HepG2 (cell line): ENCODE results near the gene ANKRD6. TPM values are rescaled to one million over a fixed set of nuclear protein-coding genes. Genes with fewer than 3 reads are reported as not detected.

ENCODE experiments used
- ATAC-seq: fragments of 200-7000 bp; cut with Tn5 transposase; 3 replicates; pipeline ENCODE4 v1.9.1; 2020; ENCODE audit warnings: mild to moderate bottlenecking, moderate library complexity
- BruUV-seq: library from RNA; stranded (reverse); fragments of 400-500 nt; replicated peaks from 2 replicates; lab custom pipeline; 2021; lab: Mats Ljungman, UMichigan
- CTCF ChIA-PET: fragments of 300-600 bp; formaldehyde crosslinking; extraction: SDS; loops from one replicate; lab custom pipeline; 2021; ENCODE audit warnings: low total read pairs, inconsistent platforms, low intra/inter-chr PET ratio; lab: Yijun Ruan, JAX
- POLR2A ChIA-PET: fragments of 350-600 bp; sonication (Branson Sonifier 250); formaldehyde crosslinking; loops from one replicate; lab custom pipeline; 2020; ENCODE audit warnings: antibody characterized with exemption, inconsistent platforms; lab: Yijun Ruan, JAX
- DNase-seq: peaks from one replicate; pipeline ENCODE4 v3.0.0-alpha.2; 2015; ENCODE audit warnings: low spot score
- FAIRE-seq: peaks from 3 replicates; lab custom pipeline; 2011; peaks lifted over from hg19 to GRCh38; lab: Jason Lieb, UNC
- H2AFZ ChIP-seq: one replicate; pipeline ENCODE4 v1.6.1; 2011; ENCODE audit warnings: low read length, inconsistent platforms
- H3K27ac ChIP-seq: fragments of 300-600 bp; 3 replicates; pipeline ENCODE4 v1.8.0; 2011; ENCODE audit warnings: mixed run types, mild to moderate bottlenecking, mixed read lengths, low read length, inconsistent platforms; ENCODE audit not compliant: insufficient read depth; ENCODE audit errors: extremely low read length
- H3K27me3 ChIP-seq, 2 experiments: fragments of 200-600 bp in 1 of 2; 2 replicates in 1 of 2; 3 replicates in 1 of 2; pipeline versions ENCODE4 v1.6.0 to v1.8.0; 2011; ENCODE audit warnings: low read length in 2 of 2, mild to moderate bottlenecking in 2 of 2, moderate library complexity in 2 of 2, inconsistent platforms in 1 of 2; ENCODE audit not compliant: insufficient read depth in 2 of 2, control insufficient read depth in 1 of 2
- H3K36me3 ChIP-seq, 2 experiments: fragments of 200-600 bp in 1 of 2; replicated peaks in 1 of 2; 2 replicates in 1 of 2; 3 replicates in 1 of 2; pipeline versions ENCODE4 v1.5.1 to v1.8.0; 2011; ENCODE audit warnings: low read length in 2 of 2, inconsistent platforms in 1 of 2; ENCODE audit not compliant: insufficient read depth in 2 of 2, control insufficient read depth in 1 of 2
- H3K4me1 ChIP-seq: 2 replicates; pipeline ENCODE4 v1.5.1; 2012; ENCODE audit warnings: low read length, inconsistent platforms; ENCODE audit not compliant: insufficient read depth
- H3K4me2 ChIP-seq: 2 replicates; pipeline ENCODE4 v1.6.0; 2011; ENCODE audit warnings: low read depth, low read length, inconsistent platforms
- H3K4me3 ChIP-seq, 3 experiments: fragments of 200-600 bp in 1 of 3; sonication (generic), shearing (Covaris generic) in 1 of 3; replicated peaks in 1 of 3; 2 replicates each; pipeline ENCODE4 v1.5.1; 2011 to 2016; ENCODE audit warnings: low read length in 3 of 3, inconsistent platforms in 2 of 3, low read depth in 2 of 3, mild to moderate bottlenecking in 2 of 3, control low read depth in 1 of 3, mixed read lengths in 1 of 3; ENCODE audit not compliant: insufficient read depth in 1 of 3
- H3K79me2 ChIP-seq: one replicate; pipeline ENCODE4 v1.6.1; 2011; ENCODE audit warnings: low read length, inconsistent platforms; ENCODE audit not compliant: insufficient read depth
- H3K9ac ChIP-seq: 2 replicates; pipeline ENCODE4 v1.6.0; 2011; ENCODE audit warnings: mild to moderate bottlenecking, low read depth, low read length, inconsistent platforms; ENCODE audit not compliant: insufficient read depth
- H3K9me3 ChIP-seq: 2 replicates; pipeline ENCODE4 v1.5.1; 2012; ENCODE audit warnings: mild to moderate bottlenecking, low read length
- H4K20me1 ChIP-seq: 2 replicates; pipeline ENCODE4 v1.6.0; 2011; ENCODE audit warnings: inconsistent platforms, mild to moderate bottlenecking, low read length, moderate library complexity; ENCODE audit not compliant: insufficient read depth
- ARNTL ChIP-seq: sonication (generic); formaldehyde crosslinking; IDR thresholded peaks from 2 replicates; pipeline ENCODE4 v1.4.0; 2020; ENCODE audit warnings: mild to moderate bottlenecking, missing genetic modification reagents
- BCL6 ChIP-seq: IDR thresholded peaks from 2 replicates; pipeline ENCODE4 v1.6.1; 2016; ENCODE audit warnings: missing genetic modification reagents, missing compliant biosample characterization
- CAMTA2 ChIP-seq: sonication (generic); formaldehyde crosslinking; IDR thresholded peaks from 2 replicates; pipeline ENCODE4 v1.4.0; 2020; ENCODE audit warnings: mild to moderate bottlenecking, missing genetic modification reagents, borderline replicate concordance
- KLF9 ChIP-seq: IDR thresholded peaks from 2 replicates; pipeline ENCODE4 v1.6.1; 2016; ENCODE audit warnings: low read depth
- PREB ChIP-seq: sonication (generic); formaldehyde crosslinking; IDR thresholded peaks from 2 replicates; pipeline ENCODE4 v1.4.0; 2020; ENCODE audit warnings: missing genetic modification reagents
- RFXAP ChIP-seq: sonication (generic); formaldehyde crosslinking; IDR thresholded peaks from 2 replicates; pipeline ENCODE4 v1.4.0; 2020; ENCODE audit warnings: missing genetic modification reagents, borderline replicate concordance
- SATB2 ChIP-seq: sonication (generic); formaldehyde crosslinking; IDR thresholded peaks from 2 replicates; pipeline ENCODE4 v1.5.0; 2020; ENCODE audit warnings: missing genetic modification reagents
- ZFX ChIP-seq: sonication (generic); formaldehyde crosslinking; IDR thresholded peaks from 2 replicates; pipeline ENCODE4 v1.4.0; 2020; ENCODE audit warnings: mild to moderate bottlenecking, low read depth, missing genetic modification reagents, moderate library complexity
- ZNF20 ChIP-seq: sonication (generic); formaldehyde crosslinking; IDR thresholded peaks from 2 replicates; pipeline ENCODE4 v1.4.0; 2020; ENCODE audit warnings: mild to moderate bottlenecking, moderate library complexity, missing genetic modification reagents
- ZNF253 ChIP-seq: sonication (generic); formaldehyde crosslinking; IDR thresholded peaks from 2 replicates; pipeline ENCODE4 v1.8.0; 2022; ENCODE audit warnings: mild to moderate bottlenecking, missing genetic modification reagents, borderline replicate concordance
- ZNF331 ChIP-seq: sonication (generic); formaldehyde crosslinking; IDR thresholded peaks from 2 replicates; pipeline ENCODE4 v1.4.0; 2020; ENCODE audit warnings: missing genetic modification reagents
- ZNF660 ChIP-seq: sonication (generic); formaldehyde crosslinking; IDR thresholded peaks from 2 replicates; pipeline ENCODE4 v1.5.1; 2020; ENCODE audit warnings: mild to moderate bottlenecking, low read depth, missing genetic modification reagents, borderline replicate concordance
- ZNF703 ChIP-seq: sonication (generic); formaldehyde crosslinking; IDR thresholded peaks from 2 replicates; pipeline ENCODE4 v1.5.1; 2020; ENCODE audit warnings: missing genetic modification reagents, mild to moderate bottlenecking, moderate library complexity, borderline replicate concordance
- ZNF724P ChIP-seq: sonication (generic); formaldehyde crosslinking; IDR thresholded peaks from 2 replicates; pipeline ENCODE4 v1.8.0; 2022; ENCODE audit warnings: missing genetic modification reagents, borderline replicate concordance
- ZNF777 ChIP-seq: sonication (generic); formaldehyde crosslinking; IDR thresholded peaks from 2 replicates; pipeline ENCODE4 v1.4.0; 2020; ENCODE audit warnings: missing genetic modification reagents
- ZSCAN12 ChIP-seq: sonication (generic); formaldehyde crosslinking; IDR thresholded peaks from 2 replicates; pipeline ENCODE4 v1.9.0; 2021; ENCODE audit warnings: mild to moderate bottlenecking, missing genetic modification reagents
- WGBS: methylation state at CpG from one replicate; pipeline ENCODE4 v1.1.6; 2017; ENCODE audit warnings: low lambda C conversion rate; 5-methylcytosine and 5-hydroxymethylcytosine counted together
- in situ Hi-C: cut with HindIII; loops from 2 replicates; pipeline ENCODE4 v1.10.0; 2017; ENCODE audit warnings: low pct_unique_long_range_greater_than_20kb; ENCODE audit not compliant: extremely low pct_ligation_motif_present
- intact Hi-C: fragments of 100-400 bp; cut with micrococcal nuclease; formaldehyde crosslinking; loops from one replicate; pipeline ENCODE4 v1.10.0; 2022; ENCODE audit not compliant: unreplicated experiment
- polyA plus RNA-seq, 8 experiments: library from polyadenylated mRNA; depleted of rRNA in 3 of 8; stranded (reverse) in 7 of 8; unstranded in 1 of 8; fragments of >200 nt; fragmentation: Illumina TruSeq in 4 of 8; extraction: Trizol in 4 of 8; gene quantifications; 2 replicates each; pipeline versions ENCODE4 v1.2.1 to v1.2.3, GENCODE V29; 2011 to 2016; ENCODE audit warnings: low read depth in 4 of 8, missing spikeins in 1 of 8, mixed read lengths in 1 of 8; ENCODE audit not compliant: insufficient read depth in 1 of 8
- total RNA-seq, 5 experiments: library from RNA; depleted of rRNA; stranded (reverse); fragments of >200 nt; fragmentation: Illumina TruSeq; extraction: Trizol; gene quantifications; 2 replicates each; pipeline ENCODE4 v1.2.3, GENCODE V29; 2016; ENCODE audit warnings: low read depth in 1 of 5
- TF ChIP-seq, protein P1 (sequence below): sonication (generic); formaldehyde crosslinking; IDR thresholded peaks from 2 replicates; pipeline ENCODE4 v1.5.0; 2020; ENCODE audit warnings: mild to moderate bottlenecking, missing genetic modification reagents
- TF ChIP-seq, protein P2 (sequence below): sonication (generic); formaldehyde crosslinking; IDR thresholded peaks from 2 replicates; pipeline ENCODE4 v1.8.1; 2023; ENCODE audit warnings: mild to moderate bottlenecking, missing genetic modification reagents, borderline replicate concordance
- TF ChIP-seq, protein P3 (sequence below): sonication (generic); formaldehyde crosslinking; IDR thresholded peaks from 2 replicates; pipeline ENCODE4 v1.8.1; 2022; ENCODE audit warnings: mild to moderate bottlenecking, missing genetic modification reagents

ANKRD6 gene
- total and polyA plus RNA-seq, 2 of the 13 experiments (the other 11 are each of a cell fraction or from before 2014, with no cell fraction given): 0.18 to 0.36 TPM

DNA sequence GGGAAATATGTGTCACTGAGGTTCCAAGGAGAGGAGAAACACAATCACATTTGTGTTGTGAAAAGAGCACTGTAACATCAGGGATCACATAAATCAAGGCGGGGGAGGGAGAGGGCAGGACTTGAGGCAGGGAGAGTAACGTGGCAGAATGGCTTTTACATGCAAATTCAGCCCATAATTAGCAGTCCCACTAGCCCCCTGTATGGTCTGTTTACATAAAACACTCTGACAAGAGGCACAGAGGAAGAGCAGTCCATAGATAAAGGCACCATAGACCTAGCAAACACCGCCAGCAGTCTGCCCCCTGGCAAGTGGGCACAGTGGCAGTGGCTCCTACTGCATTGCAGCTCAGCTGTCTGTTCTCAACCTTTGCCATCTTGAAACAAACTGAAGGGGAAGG lies 122.9 kb downstream of the ANKRD6 start:
- CTCF ChIA-PET: no interaction called here
- H4K20me1 ChIP-seq: no peaks in the 10 kb centered on the region
- H3K9me3 ChIP-seq: no peaks in the 10 kb centered on the region
- DNase-seq (no peak), FAIRE-seq (no peak), ATAC-seq (no peak)
- H3K27ac ChIP-seq: no peak overlapping the region
- H2AFZ ChIP-seq: no peak overlapping the region
- no peak overlapping the region for H3K4me3 ChIP-seq
- no peaks in the 10 kb centered on the region for H3K4me1 ChIP-seq
- H3K36me3 ChIP-seq: no peaks in the 10 kb centered on the region
- H3K79me2 ChIP-seq: no peaks in the 10 kb centered on the region
- 18% methylated on average over 2 of the region's 3 CpGs for WGBS
- no peak overlapping the region for H3K9ac ChIP-seq
- intact Hi-C loops: no loop called here
- POLR2A ChIA-PET: no interaction called here
- in situ Hi-C loops: no loop called here
- no peak overlapping the region for H3K4me2 ChIP-seq
- H3K27me3 ChIP-seq: no peaks in the 10 kb centered on the region
- no TSS peak for BruUV-seq
- TF ChIP-seq ZNF331 (no peak), ZNF253 (CRISPR knock-in tag) (no peak), ZNF724P (CRISPR knock-in tag) (no peak), ZNF20 (CRISPR knock-in tag) (no peak), ZFX (CRISPR knock-in tag) (no peak), KLF9 (CRISPR knock-in tag) (no peak), ZNF777 (CRISPR knock-in tag) (no peak), PREB (CRISPR knock-in tag) (no peak), SATB2 (CRISPR knock-in tag) (no peak), RFXAP (no peak), CAMTA2 (no peak), ARNTL (CRISPR knock-in tag) (no peak), ZNF660 (CRISPR knock-in tag) (no peak), BCL6 (CRISPR knock-in tag) (no peak), ZSCAN12 (no peak), ZNF703 (no peak)
- TF ChIP-seq, protein P1, sequence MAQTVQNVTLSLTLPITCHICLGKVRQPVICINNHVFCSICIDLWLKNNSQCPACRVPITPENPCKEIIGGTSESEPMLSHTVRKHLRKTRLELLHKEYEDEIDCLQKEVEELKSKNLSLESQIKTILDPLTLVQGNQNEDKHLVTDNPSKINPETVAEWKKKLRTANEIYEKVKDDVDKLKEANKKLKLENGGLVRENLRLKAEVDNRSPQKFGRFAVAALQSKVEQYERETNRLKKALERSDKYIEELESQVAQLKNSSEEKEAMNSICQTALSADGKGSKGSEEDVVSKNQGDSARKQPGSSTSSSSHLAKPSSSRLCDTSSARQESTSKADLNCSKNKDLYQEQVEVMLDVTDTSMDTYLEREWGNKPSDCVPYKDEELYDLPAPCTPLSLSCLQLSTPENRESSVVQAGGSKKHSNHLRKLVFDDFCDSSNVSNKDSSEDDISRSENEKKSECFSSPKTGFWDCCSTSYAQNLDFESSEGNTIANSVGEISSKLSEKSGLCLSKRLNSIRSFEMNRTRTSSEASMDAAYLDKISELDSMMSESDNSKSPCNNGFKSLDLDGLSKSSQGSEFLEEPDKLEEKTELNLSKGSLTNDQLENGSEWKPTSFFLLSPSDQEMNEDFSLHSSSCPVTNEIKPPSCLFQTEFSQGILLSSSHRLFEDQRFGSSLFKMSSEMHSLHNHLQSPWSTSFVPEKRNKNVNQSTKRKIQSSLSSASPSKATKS: no peak
- TF ChIP-seq, protein P2, sequence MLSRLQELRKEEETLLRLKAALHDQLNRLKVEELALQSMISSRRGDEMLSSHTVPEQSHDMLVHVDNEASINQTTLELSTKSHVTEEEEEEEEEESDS (CRISPR knock-in tag): no peak
- TF ChIP-seq, protein P3, sequence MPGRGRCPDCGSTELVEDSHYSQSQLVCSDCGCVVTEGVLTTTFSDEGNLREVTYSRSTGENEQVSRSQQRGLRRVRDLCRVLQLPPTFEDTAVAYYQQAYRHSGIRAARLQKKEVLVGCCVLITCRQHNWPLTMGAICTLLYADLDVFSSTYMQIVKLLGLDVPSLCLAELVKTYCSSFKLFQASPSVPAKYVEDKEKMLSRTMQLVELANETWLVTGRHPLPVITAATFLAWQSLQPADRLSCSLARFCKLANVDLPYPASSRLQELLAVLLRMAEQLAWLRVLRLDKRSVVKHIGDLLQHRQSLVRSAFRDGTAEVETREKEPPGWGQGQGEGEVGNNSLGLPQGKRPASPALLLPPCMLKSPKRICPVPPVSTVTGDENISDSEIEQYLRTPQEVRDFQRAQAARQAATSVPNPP: no peak
